SU-DHL-6 (cell line): ENCODE measurements around the gene TMEM41A.

Source experiments
- H2AFZ ChIP-seq: fragments of 200-600 bp; sonication (generic); 2 replicates; pipeline ENCODE4 v1.6.1; 2014; ENCODE audit warnings: low read depth, mild to moderate bottlenecking, moderate library complexity, mixed read lengths, antibody characterized with exemption, low read length; ENCODE audit not compliant: severe bottlenecking
- H3F3A ChIP-seq: fragments of 200-600 bp; shearing (Covaris generic); 2 replicates; pipeline ENCODE4 v1.6.0; 2016; ENCODE audit warnings: antibody characterized with exemption, mild to moderate bottlenecking; ENCODE audit not compliant: insufficient read depth
- H3K27ac ChIP-seq: fragments of 200-600 bp; sonication (generic); 2 replicates; pipeline ENCODE4 v1.5.1; 2016; ENCODE audit warnings: low read depth, mild to moderate bottlenecking, low read length, moderate library complexity, mixed read lengths
- H3K27me3 ChIP-seq: fragments of 200-600 bp; sonication (generic), shearing (Covaris generic); 2 replicates; pipeline ENCODE4 v1.6.0; 2014; ENCODE audit warnings: mild to moderate bottlenecking, low read length
- H3K36me3 ChIP-seq: fragments of 200-600 bp; sonication (generic); 2 replicates; pipeline ENCODE4 v1.6.1; 2014; ENCODE audit warnings: mild to moderate bottlenecking, low read length, mixed read lengths
- H3K4me2 ChIP-seq: fragments of 300-600, 200-600 bp; shearing (Covaris generic), sonication (generic); 2 replicates; pipeline ENCODE4 v1.6.0; 2014; ENCODE audit warnings: low read length, low read depth, mild to moderate bottlenecking; ENCODE audit not compliant: poor library complexity, severe bottlenecking
- H3K4me3 ChIP-seq: fragments of 200-600 bp; sonication (generic); 2 replicates; pipeline ENCODE4 v1.5.1; 2014; ENCODE audit warnings: antibody characterized with exemption, low read length, mild to moderate bottlenecking, mixed read lengths; ENCODE audit not compliant: insufficient read depth, poor library complexity, severe bottlenecking
- H3K79me2 ChIP-seq: fragments of 200-600 bp; sonication (generic); 2 replicates; pipeline ENCODE4 v1.6.1; 2014; ENCODE audit warnings: mild to moderate bottlenecking, low read length, moderate library complexity; ENCODE audit not compliant: insufficient read depth
- H3K9ac ChIP-seq: fragments of 200-600 bp; sonication (generic); 2 replicates; pipeline ENCODE4 v1.7.0; 2014; ENCODE audit warnings: mild to moderate bottlenecking, low read length
- H3K9me2 ChIP-seq: fragments of 200-600 bp; sonication (generic); replicated peaks from 2 replicates; pipeline ENCODE4 v1.6.1; 2014; ENCODE audit warnings: low read length; ENCODE audit not compliant: insufficient read depth
- H3K9me3 ChIP-seq: fragments of 200-600 bp; sonication (generic); 2 replicates; pipeline ENCODE4 v1.6.1; 2014; ENCODE audit warnings: low read length, mixed read lengths; ENCODE audit not compliant: insufficient read depth
- H4K20me1 ChIP-seq: fragments of 200-600 bp; sonication (generic); 2 replicates; pipeline ENCODE4 v1.6.1; 2014; ENCODE audit warnings: low read depth, mild to moderate bottlenecking, antibody characterized with exemption, low read length, moderate library complexity, mixed read lengths
- EZH2phosphoT487 ChIP-seq: fragments of 200-600 bp; sonication (generic), shearing (Covaris generic); conservative IDR thresholded peaks from 2 replicates; pipeline ENCODE4 v1.6.1; 2018; ENCODE audit warnings: mild to moderate bottlenecking, antibody characterized with exemption, low read length, moderate library complexity, mixed read lengths
- TF ChIP-seq, protein P1 (sequence below): fragments of 200-600 bp; sonication (generic); IDR thresholded peaks from one replicate; pipeline ENCODE4 v1.5.1; 2017; ENCODE audit warnings: antibody characterized with exemption, mild to moderate bottlenecking, low read length, moderate library complexity; ENCODE audit not compliant: insufficient read depth, poor library complexity, severe bottlenecking

The TMEM41A gene

DNA sequence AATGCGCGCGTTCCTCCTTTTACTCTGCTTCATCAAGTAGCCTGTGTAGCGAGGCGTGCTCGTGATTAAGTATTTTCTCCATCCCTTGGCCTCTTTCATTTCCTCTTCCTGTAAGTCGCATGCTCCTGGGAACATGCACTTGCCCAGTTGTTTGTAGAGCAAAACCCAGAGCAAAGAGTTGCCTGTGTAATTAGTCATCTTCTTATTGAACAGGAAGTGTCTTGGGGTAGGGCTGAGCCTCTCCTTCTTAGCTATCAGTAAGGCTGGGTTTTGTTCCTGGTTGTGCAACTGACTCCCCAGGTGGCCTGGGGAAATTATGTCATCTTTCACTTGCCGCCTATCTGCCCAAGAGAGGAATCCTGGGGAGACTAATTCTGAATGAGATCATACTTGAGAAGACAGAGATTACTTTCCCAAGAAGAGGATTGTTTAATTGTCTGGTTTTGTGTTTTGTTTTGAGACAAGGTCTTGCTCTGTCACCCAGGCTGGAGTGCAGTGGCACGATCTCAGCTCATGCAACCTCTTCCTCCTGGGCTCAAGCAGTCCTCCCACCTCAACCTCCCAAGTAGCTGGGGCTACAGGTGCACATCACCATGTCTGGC lies 38.6 kb upstream of the TMEM41A start:
- Histone ChIP-seq H4K20me1 (no peaks in the 10 kb centered on the region), H2AFZ (peak overlapping the region; percentile 87), H3K9ac (no peak overlapping the region), H3K36me3 (no peaks in the 10 kb centered on the region), H3K27me3 (no peaks in the 10 kb centered on the region), H3K4me3 (no peak overlapping the region), H3K79me2 (no peaks in the 10 kb centered on the region), H3K4me2 (peak overlapping the region; percentile 27), H3F3A (no peaks in the 10 kb centered on the region), H3K27ac (no peak overlapping the region), H3K9me3 (no peaks in the 10 kb centered on the region), H3K9me2 (no peaks in the 10 kb centered on the region)
- TF ChIP-seq EZH2phosphoT487, result no peak
- TF ChIP-seq, protein P1, sequence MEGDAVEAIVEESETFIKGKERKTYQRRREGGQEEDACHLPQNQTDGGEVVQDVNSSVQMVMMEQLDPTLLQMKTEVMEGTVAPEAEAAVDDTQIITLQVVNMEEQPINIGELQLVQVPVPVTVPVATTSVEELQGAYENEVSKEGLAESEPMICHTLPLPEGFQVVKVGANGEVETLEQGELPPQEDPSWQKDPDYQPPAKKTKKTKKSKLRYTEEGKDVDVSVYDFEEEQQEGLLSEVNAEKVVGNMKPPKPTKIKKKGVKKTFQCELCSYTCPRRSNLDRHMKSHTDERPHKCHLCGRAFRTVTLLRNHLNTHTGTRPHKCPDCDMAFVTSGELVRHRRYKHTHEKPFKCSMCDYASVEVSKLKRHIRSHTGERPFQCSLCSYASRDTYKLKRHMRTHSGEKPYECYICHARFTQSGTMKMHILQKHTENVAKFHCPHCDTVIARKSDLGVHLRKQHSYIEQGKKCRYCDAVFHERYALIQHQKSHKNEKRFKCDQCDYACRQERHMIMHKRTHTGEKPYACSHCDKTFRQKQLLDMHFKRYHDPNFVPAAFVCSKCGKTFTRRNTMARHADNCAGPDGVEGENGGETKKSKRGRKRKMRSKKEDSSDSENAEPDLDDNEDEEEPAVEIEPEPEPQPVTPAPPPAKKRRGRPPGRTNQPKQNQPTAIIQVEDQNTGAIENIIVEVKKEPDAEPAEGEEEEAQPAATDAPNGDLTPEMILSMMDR, result no peak

DNA sequence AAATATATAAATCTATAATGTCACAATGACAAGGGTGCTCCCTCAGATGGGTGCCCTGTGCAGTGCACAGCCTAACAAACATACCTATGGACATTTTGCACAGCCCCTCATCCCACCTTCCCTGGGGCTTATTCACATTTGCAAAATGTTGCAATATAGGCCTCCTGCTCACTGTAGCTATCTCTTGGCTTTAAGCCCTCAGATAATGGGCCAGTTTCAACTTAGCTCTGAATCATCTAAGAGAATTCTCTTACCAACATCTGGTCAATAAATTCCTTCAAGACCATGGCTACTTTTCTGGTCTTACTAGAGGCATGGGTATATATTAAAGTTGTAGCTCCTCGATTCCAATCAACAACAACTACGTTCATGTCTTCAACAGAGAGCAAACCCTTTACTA lies 35.7 kb upstream of the TMEM41A start:
- Histone ChIP-seq H3K4me3 (no peak overlapping the region), H3K4me2 (no peak overlapping the region), H3K9me2 (no peaks in the 10 kb centered on the region), H3K79me2 (no peaks in the 10 kb centered on the region), H3K27me3 (no peaks in the 10 kb centered on the region), H4K20me1 (no peaks in the 10 kb centered on the region), H2AFZ (no peak overlapping the region), H3K9me3 (no peaks in the 10 kb centered on the region), H3K9ac (no peak overlapping the region), H3F3A (no peaks in the 10 kb centered on the region), H3K27ac (no peak overlapping the region), H3K36me3 (no peaks in the 10 kb centered on the region)
- no peak for TF ChIP-seq EZH2phosphoT487
- TF ChIP-seq, protein P1, result no peak

DNA sequence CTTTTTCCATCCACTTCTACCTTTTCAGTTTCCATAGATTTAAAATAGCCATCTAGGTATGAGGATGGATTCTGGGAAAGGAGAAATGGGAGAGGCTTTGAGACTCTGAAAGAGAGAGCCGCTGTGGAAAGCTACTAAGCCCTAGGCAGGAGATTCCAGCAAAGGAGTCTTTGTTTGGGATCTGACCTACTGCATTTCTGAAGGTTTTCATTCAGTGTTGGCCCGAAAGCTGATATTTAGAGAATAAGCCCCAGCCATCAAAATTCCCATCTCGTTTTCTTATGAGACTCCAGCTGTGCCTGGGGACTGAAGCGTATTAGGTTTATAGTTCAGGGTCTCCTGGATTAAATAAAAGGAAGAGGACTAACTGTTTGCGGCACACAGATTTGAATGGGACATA lies 34.1 kb upstream of the TMEM41A start:
- H3K9me2 ChIP-seq, result no peaks in the 10 kb centered on the region
- H2AFZ ChIP-seq, result no peak overlapping the region
- no peaks in the 10 kb centered on the region for H3F3A ChIP-seq
- H3K9ac ChIP-seq, result no peak overlapping the region
- TF ChIP-seq, protein P1, result no peak
- TF ChIP-seq EZH2phosphoT487, result no peak
- H3K36me3 ChIP-seq, result no peaks in the 10 kb centered on the region
- H3K4me3 ChIP-seq, result no peak overlapping the region
- no peaks in the 10 kb centered on the region for H3K9me3 ChIP-seq
- H3K4me2 ChIP-seq, result no peak overlapping the region
- H4K20me1 ChIP-seq, result no peaks in the 10 kb centered on the region
- H3K79me2 ChIP-seq, result no peaks in the 10 kb centered on the region
- no peaks in the 10 kb centered on the region for H3K27me3 ChIP-seq
- H3K27ac ChIP-seq, result no peak overlapping the region
